GM12873 (cell line): ENCODE results near the gene DESI1.

Source experiments
- TF ChIP-seq, protein P1 (sequence below): IDR thresholded peaks from 2 replicates; pipeline ENCODE4 v1.5.1; 2012; ENCODE audit warnings: low read depth, mild to moderate bottlenecking, moderate library complexity, low read length, control low read depth; ENCODE audit not compliant: insufficient read depth; ENCODE audit errors: missing control alignments

Gene DESI1

DNA sequence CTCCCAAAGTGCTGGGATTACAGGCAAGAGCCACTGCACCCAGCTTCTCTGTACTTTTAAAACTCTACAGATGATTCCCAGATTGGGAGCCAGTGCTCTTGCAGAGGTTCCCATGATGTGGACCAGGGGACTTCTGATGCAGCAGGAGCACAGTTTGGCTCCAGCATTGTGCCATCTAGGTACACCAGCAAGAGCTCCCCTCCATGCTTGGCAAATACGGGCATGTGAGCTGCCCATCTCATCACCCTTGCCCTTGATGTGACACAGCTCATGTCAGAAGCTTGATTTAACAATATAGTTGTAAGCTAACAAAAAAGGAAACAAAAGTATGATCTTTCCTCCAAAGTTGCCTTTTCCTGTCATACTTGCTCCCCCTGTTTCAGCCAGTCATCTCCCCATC is 39.1 kb upstream of the DESI1 start:
- TF ChIP-seq, protein P1, sequence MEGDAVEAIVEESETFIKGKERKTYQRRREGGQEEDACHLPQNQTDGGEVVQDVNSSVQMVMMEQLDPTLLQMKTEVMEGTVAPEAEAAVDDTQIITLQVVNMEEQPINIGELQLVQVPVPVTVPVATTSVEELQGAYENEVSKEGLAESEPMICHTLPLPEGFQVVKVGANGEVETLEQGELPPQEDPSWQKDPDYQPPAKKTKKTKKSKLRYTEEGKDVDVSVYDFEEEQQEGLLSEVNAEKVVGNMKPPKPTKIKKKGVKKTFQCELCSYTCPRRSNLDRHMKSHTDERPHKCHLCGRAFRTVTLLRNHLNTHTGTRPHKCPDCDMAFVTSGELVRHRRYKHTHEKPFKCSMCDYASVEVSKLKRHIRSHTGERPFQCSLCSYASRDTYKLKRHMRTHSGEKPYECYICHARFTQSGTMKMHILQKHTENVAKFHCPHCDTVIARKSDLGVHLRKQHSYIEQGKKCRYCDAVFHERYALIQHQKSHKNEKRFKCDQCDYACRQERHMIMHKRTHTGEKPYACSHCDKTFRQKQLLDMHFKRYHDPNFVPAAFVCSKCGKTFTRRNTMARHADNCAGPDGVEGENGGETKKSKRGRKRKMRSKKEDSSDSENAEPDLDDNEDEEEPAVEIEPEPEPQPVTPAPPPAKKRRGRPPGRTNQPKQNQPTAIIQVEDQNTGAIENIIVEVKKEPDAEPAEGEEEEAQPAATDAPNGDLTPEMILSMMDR: no peak

DNA sequence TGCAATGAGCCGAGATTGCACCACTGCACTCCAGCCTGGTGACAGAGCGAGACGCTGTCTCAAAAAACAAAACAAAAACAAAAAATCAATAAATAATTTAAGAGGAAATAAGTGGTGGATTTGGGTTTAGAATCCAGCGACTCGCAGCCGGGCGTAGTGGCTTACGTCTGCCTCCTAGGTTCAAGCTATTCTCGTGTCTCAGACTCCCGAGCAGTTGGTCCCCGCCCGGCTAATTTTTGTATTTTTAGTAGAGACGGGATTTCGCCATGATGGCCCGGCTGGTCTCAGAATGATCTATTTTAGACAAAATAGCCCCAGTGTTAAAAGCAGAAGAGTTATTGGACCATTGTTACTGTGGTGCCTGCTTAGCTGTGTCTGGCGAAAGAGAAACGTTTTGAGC is 38.0 kb upstream of the DESI1 start:
- TF ChIP-seq, protein P1: no peak

DNA sequence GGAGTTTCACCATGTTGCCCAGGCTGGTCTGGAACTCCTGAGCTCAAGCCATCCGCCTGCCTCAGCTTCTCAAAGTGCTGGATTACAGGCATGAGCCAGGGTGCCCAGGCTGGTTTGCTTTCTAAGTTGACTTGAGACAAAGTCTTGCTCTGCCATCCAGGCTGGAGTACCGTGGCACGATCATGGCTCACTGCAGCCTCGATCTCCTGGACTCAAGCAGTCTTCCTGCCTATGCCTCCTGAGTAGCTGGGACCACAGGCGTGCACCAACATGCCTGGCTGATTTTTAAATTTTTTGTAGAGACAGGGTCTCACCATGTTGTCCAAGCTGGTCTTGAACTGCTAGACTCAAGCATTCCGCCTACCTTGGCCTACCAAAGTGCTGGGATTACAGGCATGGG is 36.9 kb upstream of the DESI1 start:
- TF ChIP-seq, protein P1: no peak

DNA sequence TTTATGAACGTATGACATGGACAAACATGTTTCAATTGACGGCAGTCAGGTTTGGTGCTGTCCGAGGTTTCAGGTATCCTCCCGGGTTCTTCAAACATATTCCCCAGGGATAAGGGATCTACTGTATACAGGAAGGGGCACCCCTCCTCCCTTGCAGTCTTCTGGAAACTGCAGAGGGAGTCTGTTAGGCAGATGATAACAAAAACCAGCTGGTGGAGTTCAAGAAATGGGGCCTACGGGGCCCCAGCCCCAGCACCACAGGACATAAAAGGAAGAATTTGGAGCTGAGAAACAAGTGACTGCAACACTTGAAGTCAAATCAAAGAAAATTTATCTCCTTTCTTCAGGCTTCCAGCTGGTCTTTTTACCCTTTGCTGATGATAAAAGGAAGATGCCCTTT is 35.7 kb upstream of the DESI1 start:
- TF ChIP-seq, protein P1: no peak

DNA sequence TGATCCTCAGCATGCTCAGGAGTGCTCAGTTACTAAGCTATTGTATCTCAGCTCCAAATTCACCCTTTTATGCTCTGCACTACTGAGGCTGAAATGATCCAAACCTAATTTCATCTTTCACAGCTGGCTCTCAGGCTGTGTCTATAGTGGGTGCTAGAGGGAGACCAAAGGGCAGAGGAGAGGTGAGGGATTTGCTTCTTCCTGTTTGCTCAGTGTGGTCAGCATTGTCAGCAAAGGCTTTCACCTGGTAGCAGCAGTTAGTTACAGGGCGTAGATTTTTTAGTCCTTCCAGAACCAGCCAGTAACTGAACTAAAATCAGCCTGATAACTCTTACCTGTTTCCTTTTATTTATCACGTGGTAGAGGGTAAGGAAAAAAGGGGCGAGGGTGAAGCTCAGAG is 33.5 kb upstream of the DESI1 start:
- TF ChIP-seq, protein P1: no peak

DNA sequence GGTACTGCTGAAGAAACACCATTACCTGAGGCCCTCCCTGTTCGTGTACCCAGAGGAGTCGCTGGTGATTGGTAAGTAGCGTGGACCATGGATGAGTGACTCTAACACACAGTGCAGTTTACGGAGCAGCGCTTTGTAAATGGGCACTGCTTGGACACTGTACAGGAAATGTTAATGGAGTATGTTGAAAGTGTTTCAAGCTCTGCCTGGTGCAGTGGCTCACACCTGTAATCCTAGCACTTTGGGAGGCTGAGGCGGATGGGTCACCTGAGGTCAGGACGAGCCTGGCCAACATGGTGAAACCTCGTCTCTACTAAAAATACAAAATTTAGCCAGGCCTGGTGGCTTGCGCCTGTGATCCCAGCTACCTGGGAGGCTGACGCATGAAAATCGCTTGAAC is 30.0 kb upstream of the DESI1 start:
- TF ChIP-seq, protein P1: no peak

DNA sequence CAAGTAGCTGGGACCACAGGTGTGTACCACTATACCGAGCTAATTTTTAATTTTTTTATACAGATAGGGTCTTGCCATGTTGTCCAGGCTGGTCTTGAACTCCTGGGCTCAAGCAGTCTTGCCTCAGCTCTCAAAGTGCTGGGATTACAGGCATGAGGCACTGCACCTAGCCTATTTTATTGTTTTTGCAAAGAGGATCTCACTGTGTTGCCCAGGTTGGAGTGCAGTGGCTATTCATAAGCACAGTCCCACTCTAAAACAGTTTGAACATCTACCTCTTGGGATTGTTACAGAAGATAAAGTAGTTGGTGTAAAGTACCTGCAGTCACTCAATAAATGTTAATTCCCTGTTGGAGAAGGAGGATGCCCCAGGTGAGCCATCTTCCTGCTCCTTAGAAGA is 29.4 kb upstream of the DESI1 start:
- TF ChIP-seq, protein P1: no peak

DNA sequence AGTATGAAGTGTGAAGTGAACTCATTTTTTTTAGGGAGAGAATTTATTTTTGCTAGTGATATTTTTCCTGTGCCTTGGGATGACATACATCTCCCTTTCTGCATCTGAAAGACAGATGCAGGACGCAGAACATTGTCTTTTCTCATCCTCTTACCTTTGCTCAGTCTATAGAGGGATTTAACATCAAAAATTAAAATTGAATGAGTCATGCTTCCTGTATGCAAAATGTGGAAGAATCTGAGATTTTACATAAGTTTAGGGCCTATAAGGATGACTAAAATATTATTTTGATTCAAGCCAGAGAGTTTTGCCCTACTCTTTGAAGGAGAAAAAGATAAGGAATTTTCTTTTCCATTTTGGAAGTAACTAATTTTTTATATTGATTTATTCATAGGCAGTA is 27.6 kb upstream of the DESI1 start:
- TF ChIP-seq, protein P1: no peak
